ENCODE data around the gene TXNRD3. TPM values are rescaled to one million over a fixed set of nuclear protein-coding genes. Genes with fewer than 3 reads are reported as not detected.

The TXNRD3 gene
- 1.2 TPM for total RNA-seq (2013)
- polyA plus RNA-seq, result 1 to 10 TPM in 1 of 3 donors, under 1 TPM in 2; 0.57 to 1.7 (median 0.90) TPM
- polyA minus RNA-seq, result 0.08 and 0.55 TPM in 2 replicates
- 0.17 to 3.3 (median 0.91) reads per million in 11 experiments for total RNA-seq

GRCh38 chr3:126654571-126655383 lies at the start of gene TXNRD3:
TSS of gene TXNRD3 (minus strand) at chr3:126655124.
- intact Hi-C loops (cut with micrococcal nuclease), result no loop called here
- Histone ChIP-seq H3K27ac (ENCODE audit: low read depth in 1 of 2, low read length in 2 of 2) (no peak within 1 kb of the TSS), H3K79me2 (ENCODE audit: insufficient read depth, low read length) (no peaks in the 10 kb centered on the region), H3K9ac (ENCODE audit: insufficient read depth, low read length, poor library complexity, severe bottlenecking) (peak within 1 kb of the TSS; percentile 69), H4K20me1 (ENCODE audit: insufficient read depth, low read length) (no peaks in the 10 kb centered on the region), H3K9me3 (replicated peaks in 1 of 2; ENCODE audit: control insufficient read depth in 1 of 2, insufficient read depth in 1 of 2, low read length in 2 of 2) (peaks cover 12 to 13% of the 10 kb centered on the region in 2 donors), H3K4me3 (replicated peaks in 1 of 3; ENCODE audit: low read depth in 2 of 3, low read length in 3 of 3) (peak within 1 kb of the TSS; percentile 19 to 73 (median 54)), H2AFZ (ENCODE audit: insufficient read depth, low read depth, low read length, poor library complexity, severe bottlenecking) (peak within 1 kb of the TSS; percentile 75), H3K4me2 (replicated peaks; ENCODE audit: extremely low read depth, low read length, poor library complexity, severe bottlenecking) (peak within 1 kb of the TSS; percentile 84), H3K27me3 (ENCODE audit: control insufficient read depth in 2 of 2, insufficient read depth in 2 of 2, low read length in 2 of 2) (peaks cover 0 to 11% of the 10 kb centered on the region in 2 donors), H3K4me1 (ENCODE audit: control insufficient read depth in 1 of 2, insufficient read depth in 2 of 2, low read length in 2 of 2) (peaks cover 2 to 13% of the 10 kb centered on the region in 2 donors), H3K36me3 (replicated peaks in 1 of 2; ENCODE audit: control insufficient read depth in 1 of 2, insufficient read depth in 2 of 2, low read length in 2 of 2) (no peaks in the 10 kb centered on the region)
- H3K9me3 Mint-ChIP-seq, result peaks cover 7 to 16% (median 13%) of the 10 kb centered on the region in 7 donors
- WGBS (ENCODE audit: insufficient coverage), result under 1% methylated on average over 89 of the region's 102 CpGs
- TF ChIP-seq, protein P1, sequence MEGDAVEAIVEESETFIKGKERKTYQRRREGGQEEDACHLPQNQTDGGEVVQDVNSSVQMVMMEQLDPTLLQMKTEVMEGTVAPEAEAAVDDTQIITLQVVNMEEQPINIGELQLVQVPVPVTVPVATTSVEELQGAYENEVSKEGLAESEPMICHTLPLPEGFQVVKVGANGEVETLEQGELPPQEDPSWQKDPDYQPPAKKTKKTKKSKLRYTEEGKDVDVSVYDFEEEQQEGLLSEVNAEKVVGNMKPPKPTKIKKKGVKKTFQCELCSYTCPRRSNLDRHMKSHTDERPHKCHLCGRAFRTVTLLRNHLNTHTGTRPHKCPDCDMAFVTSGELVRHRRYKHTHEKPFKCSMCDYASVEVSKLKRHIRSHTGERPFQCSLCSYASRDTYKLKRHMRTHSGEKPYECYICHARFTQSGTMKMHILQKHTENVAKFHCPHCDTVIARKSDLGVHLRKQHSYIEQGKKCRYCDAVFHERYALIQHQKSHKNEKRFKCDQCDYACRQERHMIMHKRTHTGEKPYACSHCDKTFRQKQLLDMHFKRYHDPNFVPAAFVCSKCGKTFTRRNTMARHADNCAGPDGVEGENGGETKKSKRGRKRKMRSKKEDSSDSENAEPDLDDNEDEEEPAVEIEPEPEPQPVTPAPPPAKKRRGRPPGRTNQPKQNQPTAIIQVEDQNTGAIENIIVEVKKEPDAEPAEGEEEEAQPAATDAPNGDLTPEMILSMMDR (IDR thresholded peaks at IDR 0.05), result no peak
- peak within 1 kb of the TSS; percentile 84 to 91 for H3K4me3 Mint-ChIP-seq
- H3K36me3 Mint-ChIP-seq, result no peaks in the 10 kb centered on the region
- DNase-seq, result peak in 2 of 3 donors; percentile 11 to 25
- H3K27ac Mint-ChIP-seq, result no peak within 1 kb of the TSS
- H3K27me3 Mint-ChIP-seq (ENCODE audit: low read depth in 3 of 3), result peaks cover 8 to 23% (median 13%) of the 10 kb centered on the region in 3 donors
- H3K4me1 Mint-ChIP-seq, result peaks cover 7% of the 10 kb centered on the region
